GM23338 (cell line): Measurements from ENCODE around the gene PAM. TPM values are rescaled to one million over a fixed set of nuclear protein-coding genes. Genes with fewer than 3 reads are reported as not detected.

ENCODE experiments used
- ATAC-seq: fragments of 200-7000 bp; cut with Tn5 transposase; 3 replicates; pipeline ENCODE4 v1.9.1; 2020
- DNase-seq: peaks from one replicate; pipeline ENCODE4 v3.0.0-alpha.2; 2015; ENCODE audit warnings: low spot score
- H2AFZ ChIP-seq: fragments of 200-600 bp; sonication (generic); 2 replicates; pipeline ENCODE4 v1.8.0; 2016; ENCODE audit warnings: antibody characterized with exemption, mild to moderate bottlenecking, moderate library complexity
- H3F3A ChIP-seq: fragments of 200-600 bp; sonication (generic); replicated peaks from 2 replicates; pipeline ENCODE4 v1.8.0; 2017; ENCODE audit warnings: antibody characterized with exemption, mixed run types, low read depth
- H3K27ac ChIP-seq: fragments of 200-600 bp; sonication (generic); 2 replicates; pipeline ENCODE4 v1.6.1; 2016; ENCODE audit warnings: low read depth
- H3K27me3 ChIP-seq: fragments of 200-600 bp; sonication (generic); 2 replicates; pipeline ENCODE4 v1.8.0; 2016; ENCODE audit warnings: mild to moderate bottlenecking, mixed run types, moderate library complexity; ENCODE audit not compliant: insufficient read depth
- H3K36me3 ChIP-seq: fragments of 200-600 bp; sonication (generic); 2 replicates; pipeline ENCODE4 v1.8.0; 2016; ENCODE audit warnings: mild to moderate bottlenecking; ENCODE audit not compliant: insufficient read depth
- H3K4me1 ChIP-seq: fragments of 200-600 bp; sonication (generic); 2 replicates; pipeline ENCODE4 v1.8.0; 2016; ENCODE audit warnings: mild to moderate bottlenecking, moderate library complexity; ENCODE audit not compliant: insufficient read depth
- H3K4me2 ChIP-seq: fragments of 200-600 bp; sonication (generic); 2 replicates; pipeline ENCODE4 v1.7.1; 2017; ENCODE audit warnings: mixed run types
- H3K4me3 ChIP-seq: fragments of 200-600 bp; sonication (generic); 2 replicates; pipeline ENCODE4 v1.6.1; 2016; ENCODE audit warnings: mixed run types
- H3K79me2 ChIP-seq: fragments of 200-600 bp; sonication (generic); replicated peaks from 2 replicates; pipeline ENCODE4 v1.8.0; 2017; ENCODE audit warnings: mild to moderate bottlenecking; ENCODE audit not compliant: insufficient read depth
- H3K9me2 ChIP-seq: fragments of 200-600 bp; sonication (generic); 2 replicates; pipeline ENCODE4 v1.8.0; 2017; ENCODE audit not compliant: insufficient read depth
- H4K20me1 ChIP-seq: fragments of 200-600 bp; sonication (generic); replicated peaks from 2 replicates; pipeline ENCODE4 v1.8.0; 2017; ENCODE audit warnings: mild to moderate bottlenecking; ENCODE audit not compliant: insufficient read depth
- H3K27ac Mint-ChIP-seq: 2 replicates; pipeline ENCODE4 v1.8.0; 2020; ENCODE audit warnings: inconsistent platforms, mild to moderate bottlenecking, moderate library complexity, mixed read lengths
- H3K27me3 Mint-ChIP-seq: 3 replicates; pipeline ENCODE4 v1.8.0; 2022; ENCODE audit warnings: low read depth, mild to moderate bottlenecking, moderate library complexity, mixed read lengths, inconsistent platforms; ENCODE audit not compliant: insufficient read depth, poor library complexity
- H3K36me3 Mint-ChIP-seq: 3 replicates; pipeline ENCODE4 v1.8.0; 2021; ENCODE audit warnings: low read depth, mild to moderate bottlenecking, inconsistent platforms, moderate library complexity, mixed read lengths
- H3K4me1 Mint-ChIP-seq: 3 replicates; pipeline ENCODE4 v1.8.0; 2020; ENCODE audit warnings: mild to moderate bottlenecking, inconsistent platforms, mixed read lengths
- H3K4me3 Mint-ChIP-seq: 3 replicates; pipeline ENCODE4 v1.8.0; 2021; ENCODE audit warnings: moderate library complexity, mild to moderate bottlenecking, inconsistent platforms, mixed read lengths
- H3K9me3 Mint-ChIP-seq: 3 replicates; pipeline ENCODE4 v1.8.0; 2020; ENCODE audit warnings: moderate library complexity, mild to moderate bottlenecking, inconsistent platforms, mixed read lengths
- CTCF ChIP-seq, 2 experiments: fragments of 200-600 bp in 1 of 2; sonication (generic) in 1 of 2; conservative IDR thresholded peaks; 2 replicates each; pipeline versions ENCODE4 v1.5.1 to v1.6.1; 2016 to 2017; ENCODE audit warnings: antibody characterized with exemption in 2 of 2, low read depth in 2 of 2, mild to moderate bottlenecking in 2 of 2, moderate library complexity in 1 of 2
- ETS1 ChIP-seq: IDR thresholded peaks from 2 replicates; pipeline ENCODE4 v1.6.1; 2016; ENCODE audit warnings: antibody characterized with exemption
- EZH2 ChIP-seq: fragments of 200-600 bp; sonication (generic); IDR thresholded peaks from one replicate; pipeline ENCODE4 v1.8.0; 2017; ENCODE audit warnings: antibody characterized with exemption, mild to moderate bottlenecking, low read depth; ENCODE audit not compliant: unreplicated experiment
- EZH2phosphoT487 ChIP-seq: fragments of 200-600 bp; sonication (generic); IDR thresholded peaks from one replicate; pipeline ENCODE4 v1.8.1; 2018; ENCODE audit warnings: antibody characterized with exemption; ENCODE audit not compliant: unreplicated experiment
- JUNB ChIP-seq: IDR thresholded peaks from one replicate; pipeline ENCODE4 v1.6.1; 2016; ENCODE audit warnings: antibody characterized with exemption; ENCODE audit not compliant: unreplicated experiment
- NANOG ChIP-seq: IDR thresholded peaks from 2 replicates; pipeline ENCODE4 v1.6.1; 2016; ENCODE audit warnings: antibody characterized with exemption, borderline replicate concordance
- POLR2AphosphoS5 ChIP-seq: IDR thresholded peaks from 2 replicates; pipeline ENCODE4 v1.6.1; 2016; ENCODE audit warnings: antibody characterized with exemption, low read depth
- REST ChIP-seq: IDR thresholded peaks from one replicate; pipeline ENCODE4 v1.6.1; 2018; ENCODE audit warnings: antibody characterized with exemption; ENCODE audit not compliant: unreplicated experiment
- STAT1 ChIP-seq: IDR thresholded peaks from one replicate; pipeline ENCODE4 v1.6.1; 2016; ENCODE audit warnings: antibody characterized with exemption; ENCODE audit not compliant: unreplicated experiment
- ZNF114 ChIP-seq: fragments of 250-450 bp; sonication (Bioruptor Pico); IDR thresholded peaks from 2 replicates; pipeline ENCODE4 v1.5.0; 2020; ENCODE audit warnings: mild to moderate bottlenecking, moderate library complexity
- ZNF331 ChIP-seq: fragments of 250-450 bp; sonication (Bioruptor Pico); IDR thresholded peaks from 2 replicates; pipeline ENCODE4 v1.5.0; 2020; ENCODE audit warnings: low read depth, mild to moderate bottlenecking, moderate library complexity
- ZNF462 ChIP-seq: fragments of 250-450 bp; sonication (Bioruptor Pico); IDR thresholded peaks from 2 replicates; pipeline ENCODE4 v1.5.0; 2020; ENCODE audit warnings: mild to moderate bottlenecking, moderate library complexity
- polyA plus RNA-seq: library from polyadenylated mRNA; unstranded; fragments of >200 nt; fragmentation: Nextera tagmentation; extraction: Ambion mirVana; gene quantifications from 2 replicates; pipeline ENCODE4 v1.2.1, GENCODE V29; 2016
- total RNA-seq: library from RNA; depleted of rRNA; stranded (reverse); fragments of >200 nt; shearing (Covaris generic); gene quantifications from 2 replicates; pipeline ENCODE4 v1.2.3, GENCODE V29; 2014

Gene PAM
- total and polyA plus RNA-seq, 2 experiments from 2014 or later, result 33.9 to 79.4 TPM

GRCh38 chr5:102731693-102732092, 23.4 kb upstream of the PAM start:
- no peaks in the 10 kb centered on the region for H3K36me3 ChIP-seq
- TF ChIP-seq JUNB, result no peak
- TF ChIP-seq POLR2AphosphoS5, result no peak
- no peak for TF ChIP-seq NANOG
- no peak for TF ChIP-seq EZH2
- no peak for TF ChIP-seq ZNF114 (CRISPR knock-in tag)
- no peak for TF ChIP-seq ETS1
- no peak for TF ChIP-seq ZNF331
- no peak for TF ChIP-seq CTCF (conservative IDR thresholded peaks at IDR 0.05; ENCODE audit: low read depth in 2 of 2)
- no peak for TF ChIP-seq EZH2phosphoT487
- TF ChIP-seq ZNF462 (CRISPR knock-in tag), result no peak
- TF ChIP-seq REST, result no peak
- TF ChIP-seq STAT1, result no peak
- no peaks in the 10 kb centered on the region for H3K9me3 Mint-ChIP-seq
- H3K27me3 Mint-ChIP-seq, result no peaks in the 10 kb centered on the region
- H4K20me1 ChIP-seq, result no peaks in the 10 kb centered on the region
- no peaks in the 10 kb centered on the region for H3K4me1 ChIP-seq
- ATAC-seq (no peak), DNase-seq (no peak)
- no peaks in the 10 kb centered on the region for H3K9me2 ChIP-seq
- no peaks in the 10 kb centered on the region for H3K79me2 ChIP-seq
- no peaks in the 10 kb centered on the region for H3K4me1 Mint-ChIP-seq
- H3K36me3 Mint-ChIP-seq, result no peaks in the 10 kb centered on the region
- no peak overlapping the region for H3K27ac Mint-ChIP-seq
- H3K4me3 ChIP-seq, result no peak overlapping the region
- no peaks in the 10 kb centered on the region for H3K27me3 ChIP-seq
- no peak overlapping the region for H3K27ac ChIP-seq
- H3F3A ChIP-seq, result no peaks in the 10 kb centered on the region
- H3K4me3 Mint-ChIP-seq, result no peak overlapping the region
- H3K4me2 ChIP-seq, result no peak overlapping the region
- no peak overlapping the region for H2AFZ ChIP-seq
